ENCODE results near the gene CDH23.

- no peak for TF ChIP-seq CTCF (IDR thresholded peaks at IDR 0.05)
- no peak for TF ChIP-seq POLR2A (IDR thresholded peaks at IDR 0.05)
Observed at GRCh38 chr10:71727105-71727737, 330.5 kb downstream of the CDH23 start.
